NCI-H2107 (cell line): ENCODE data around the gene GFOD2.
"Not testable (repeated sequence)": the region's sequence is repeated elsewhere in the genome, so short reads cannot be mapped to it uniquely, and the experiment has no call there.

ENCODE experiments used
- DNase-seq: peaks from one replicate; lab custom pipeline; 2025; lab: John Stamatoyannopoulos, UW

Gene GFOD2

GRCh38 chr16:67704110-67704509 is 15.0 kb downstream of the GFOD2 start:
- no peak for DNase-seq

GRCh38 chr16:67703626-67704025 is 15.5 kb downstream of the GFOD2 start:
- no peak for DNase-seq

DNA sequence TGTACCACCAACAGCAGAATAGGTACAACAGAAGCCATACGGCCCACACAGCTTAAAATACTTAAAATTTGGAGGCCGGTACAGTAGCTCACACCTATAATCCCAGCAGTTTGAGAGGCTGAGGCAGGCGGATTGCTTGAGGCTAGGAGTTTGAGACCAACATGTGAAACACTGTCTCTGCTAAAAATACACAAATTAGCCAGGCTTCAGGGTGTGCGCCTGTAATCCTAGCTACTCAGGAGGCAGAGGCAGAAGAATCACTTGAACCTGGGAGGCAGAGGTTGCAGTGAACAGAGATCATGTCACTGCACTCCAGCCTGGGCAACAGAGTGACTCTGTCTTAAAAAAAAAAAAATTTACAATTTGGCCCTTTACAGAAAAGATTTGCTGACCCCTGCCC is 17.0 kb downstream of the GFOD2 start:
- no peak for DNase-seq

- no peak for DNase-seq
Measured at GRCh38 chr16:67701420-67701819, 17.7 kb downstream of the GFOD2 start.

GRCh38 chr16:67699265-67699664 is 19.9 kb downstream of the GFOD2 start:
- no peak for DNase-seq

GRCh38 chr16:67697422-67698185 is 21.5 kb downstream of the GFOD2 start:
- no peak for DNase-seq

DNA sequence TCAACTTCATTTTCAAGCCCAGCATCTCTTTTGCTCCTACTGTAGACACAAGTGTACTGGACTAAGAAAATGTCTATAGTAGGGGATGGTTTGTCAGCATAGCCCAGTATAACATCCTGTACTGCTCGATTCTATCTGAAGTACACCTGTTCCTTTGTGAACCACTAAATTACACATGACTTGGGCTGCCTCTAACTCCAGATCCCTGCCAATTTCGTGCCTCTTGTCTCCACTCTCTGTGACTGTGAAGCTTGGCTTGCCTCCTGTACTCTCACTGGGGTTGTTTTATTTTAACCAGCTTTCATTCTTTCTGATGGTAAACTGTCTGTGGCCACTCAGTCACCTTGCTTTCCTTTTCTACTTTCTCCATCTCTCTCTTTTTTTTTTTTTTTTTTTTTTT is 24.5 kb downstream of the GFOD2 start:
- DNase-seq: no peak

- DNase-seq: not testable (repeated sequence)
Measured at GRCh38 chr16:67693517-67694285, 25.4 kb downstream of the GFOD2 start.

- no peak for DNase-seq
Measured at GRCh38 chr16:67685388-67686112, 33.6 kb downstream of the GFOD2 start.

GRCh38 chr16:67683767-67684166 is 35.3 kb downstream of the GFOD2 start:
- DNase-seq: no peak

DNA sequence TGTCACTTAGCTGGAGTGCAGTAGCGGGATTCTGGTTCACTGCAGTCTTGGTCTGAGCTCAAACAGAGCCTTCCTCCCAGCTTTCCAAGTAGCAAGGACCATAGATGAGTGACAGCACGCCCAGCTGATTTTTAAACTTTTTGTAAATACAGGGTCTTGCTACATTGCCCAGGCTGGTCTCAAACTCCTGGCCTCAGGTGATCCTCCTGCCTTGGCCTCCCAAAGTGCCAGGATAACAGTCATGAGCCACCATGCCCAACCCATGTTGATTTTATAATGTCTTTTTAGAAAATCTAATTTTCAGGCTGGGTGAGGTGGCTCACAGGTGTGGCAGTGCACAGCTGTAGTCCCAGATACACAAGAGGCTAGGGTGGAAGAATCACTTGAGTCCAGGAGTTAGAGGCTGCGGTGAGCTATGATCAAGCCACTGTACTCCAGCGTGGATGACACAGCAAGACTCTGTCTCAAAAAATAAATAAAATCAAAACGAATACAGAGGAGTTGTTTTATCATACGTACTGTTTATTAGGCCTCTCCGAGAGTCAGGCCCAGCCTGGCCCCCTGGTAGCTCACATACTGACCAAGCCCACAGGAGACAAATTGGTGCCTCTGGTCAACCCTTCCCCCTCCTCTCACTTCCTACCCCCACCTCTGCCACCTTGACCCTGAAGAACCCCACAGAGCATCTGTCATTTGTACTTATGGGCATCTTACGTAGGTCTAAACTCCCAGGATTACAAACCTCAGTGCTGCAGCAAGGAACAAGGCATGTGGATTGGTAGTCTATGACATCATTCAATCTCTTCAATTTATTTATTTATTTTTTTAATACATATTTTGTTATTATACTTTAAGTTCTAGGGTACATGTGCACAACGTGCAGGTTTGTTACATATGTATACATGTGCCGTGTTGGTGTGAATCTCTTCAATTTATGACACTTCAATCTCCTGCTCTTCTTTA is 38.9 kb downstream of the GFOD2 start:
- no peak for DNase-seq

- DNase-seq: no peak
Measured at GRCh38 chr16:67678354-67679023, 40.6 kb downstream of the GFOD2 start.

GRCh38 chr16:67677712-67678111 is 41.4 kb downstream of the GFOD2 start:
- DNase-seq: no peak

- no peak for DNase-seq
Measured at GRCh38 chr16:67676939-67677338, 42.2 kb downstream of the GFOD2 start.

DNA sequence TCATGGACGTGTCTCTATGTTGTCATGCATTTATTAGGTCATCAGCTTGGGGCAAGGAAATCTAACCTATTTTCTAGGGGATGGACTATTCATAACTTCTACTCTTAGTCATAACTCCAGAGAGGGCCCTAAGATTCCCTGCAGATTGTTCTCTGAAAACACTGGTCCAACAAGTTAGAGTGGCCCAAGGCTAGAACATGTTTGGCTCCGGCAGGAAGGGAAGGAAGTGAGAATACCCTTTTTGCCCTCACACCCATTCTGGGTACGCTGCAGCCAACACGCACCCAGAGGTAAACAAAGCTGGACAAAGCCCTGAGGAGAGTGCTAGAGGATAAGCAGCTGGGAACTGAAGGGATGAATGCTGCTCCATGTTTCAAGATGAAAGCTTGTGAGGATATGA is 42.6 kb downstream of the GFOD2 start:
- DNase-seq: no peak

- DNase-seq: no peak
Measured at GRCh38 chr16:67675999-67676398, 43.1 kb downstream of the GFOD2 start.

- no peak for DNase-seq
Measured at GRCh38 chr16:67675579-67675935, 43.6 kb downstream of the GFOD2 start.

- peak; percentile 24 for DNase-seq
Measured at GRCh38 chr16:67674851-67675578, 44.1 kb downstream of the GFOD2 start.

- DNase-seq: no peak
Measured at GRCh38 chr16:67673712-67674580, 45.2 kb downstream of the GFOD2 start.
